HT1080 (cell line): Measurements from ENCODE around the gene ATG3. TPM values are rescaled to one million over a fixed set of nuclear protein-coding genes. Genes with fewer than 3 reads are reported as not detected.
"Not testable (repeated sequence)": the region's sequence is repeated elsewhere in the genome, so short reads cannot be mapped to it uniquely, and the experiment has no call there.

Source experiments
- DNase-seq: peaks from one replicate; pipeline ENCODE4 v3.0.0-alpha.2; 2015; ENCODE audit warnings: low read depth
- total RNA-seq: library from RNA; depleted of rRNA; stranded (reverse); fragments of >200 nt; shearing (Covaris generic); gene quantifications from 2 replicates; pipeline ENCODE4 v1.2.3, GENCODE V29; 2014; rRNA removed

Gene ATG3
- total RNA-seq, 1 experiment from 2014 or later: 159 TPM

DNA sequence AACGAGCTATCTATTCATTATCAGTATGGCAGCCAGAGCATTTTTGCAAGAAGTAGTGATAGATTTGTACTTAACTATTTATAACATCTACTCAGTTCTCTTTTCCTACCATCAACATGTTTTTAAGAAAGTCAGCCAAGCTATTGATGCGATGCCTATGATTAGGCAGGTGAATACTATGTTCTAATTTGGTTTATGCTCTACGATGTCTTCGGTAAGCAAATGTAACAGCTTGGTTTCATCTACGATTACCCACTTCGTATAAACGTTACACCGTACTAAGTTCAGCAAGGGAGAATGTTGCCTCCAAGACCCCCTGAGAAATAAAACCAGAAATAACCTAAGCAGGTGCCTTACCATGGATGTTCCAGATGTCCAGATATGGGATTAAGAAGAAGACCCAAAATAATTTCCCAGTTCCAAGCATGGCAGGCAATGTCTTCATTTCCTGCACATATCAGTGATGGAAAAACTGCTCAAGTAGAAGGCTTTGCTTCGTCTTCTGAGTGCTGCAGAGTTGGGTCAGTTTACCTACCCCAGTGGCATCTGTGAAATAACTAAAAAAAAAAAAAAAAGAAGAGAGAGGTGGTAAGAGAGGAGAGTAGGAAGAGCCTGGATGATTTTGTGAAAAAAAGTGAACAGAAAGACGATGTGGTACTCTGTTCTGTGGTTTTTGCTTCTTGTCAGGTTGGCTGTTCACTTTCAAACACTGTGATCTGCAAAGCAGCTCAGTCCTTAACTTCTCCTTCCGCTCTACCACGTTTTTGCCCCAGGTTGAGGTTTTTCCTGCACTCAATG, 62.6 kb downstream of the ATG3 start, which contains the start of gene BTLA:
Gene BTLA, minus strand, starts transcription at position 559 of the 798 bp plus-strand sequence. Its CDS starts 114 bp downstream, at position 445.
- DNase-seq: no peak

DNA sequence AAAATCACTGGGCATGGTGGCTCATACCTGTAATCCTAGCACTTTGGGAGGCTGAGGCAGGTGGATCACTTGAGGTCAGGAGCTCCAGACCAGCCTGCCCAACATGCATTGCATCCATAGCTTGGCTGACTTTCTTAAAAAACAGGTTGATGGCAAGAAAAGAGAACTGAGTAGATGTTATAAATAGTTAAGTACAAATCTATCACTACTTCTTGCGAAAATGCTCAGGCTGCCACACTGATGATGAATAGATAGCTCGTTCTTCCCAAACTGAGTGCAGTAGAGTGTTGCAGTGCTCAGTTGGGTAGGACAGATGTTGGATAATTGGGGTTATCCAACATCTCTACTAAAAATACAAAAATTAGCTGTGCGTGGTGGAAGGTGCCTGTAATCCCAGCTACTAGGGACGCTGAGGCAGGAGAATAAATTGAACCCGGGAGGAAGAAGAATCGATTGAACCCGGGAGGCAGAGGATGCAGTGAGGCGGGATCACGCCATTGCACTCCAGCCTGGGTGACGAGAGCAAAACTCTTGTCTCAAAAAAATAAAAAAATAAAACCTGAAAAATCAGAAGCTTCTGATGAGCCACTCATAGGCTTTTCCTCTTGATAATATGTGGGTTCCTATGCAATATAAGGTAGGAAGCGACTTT, 63.7 kb downstream of the ATG3 start:
- DNase-seq: no peak

DNA sequence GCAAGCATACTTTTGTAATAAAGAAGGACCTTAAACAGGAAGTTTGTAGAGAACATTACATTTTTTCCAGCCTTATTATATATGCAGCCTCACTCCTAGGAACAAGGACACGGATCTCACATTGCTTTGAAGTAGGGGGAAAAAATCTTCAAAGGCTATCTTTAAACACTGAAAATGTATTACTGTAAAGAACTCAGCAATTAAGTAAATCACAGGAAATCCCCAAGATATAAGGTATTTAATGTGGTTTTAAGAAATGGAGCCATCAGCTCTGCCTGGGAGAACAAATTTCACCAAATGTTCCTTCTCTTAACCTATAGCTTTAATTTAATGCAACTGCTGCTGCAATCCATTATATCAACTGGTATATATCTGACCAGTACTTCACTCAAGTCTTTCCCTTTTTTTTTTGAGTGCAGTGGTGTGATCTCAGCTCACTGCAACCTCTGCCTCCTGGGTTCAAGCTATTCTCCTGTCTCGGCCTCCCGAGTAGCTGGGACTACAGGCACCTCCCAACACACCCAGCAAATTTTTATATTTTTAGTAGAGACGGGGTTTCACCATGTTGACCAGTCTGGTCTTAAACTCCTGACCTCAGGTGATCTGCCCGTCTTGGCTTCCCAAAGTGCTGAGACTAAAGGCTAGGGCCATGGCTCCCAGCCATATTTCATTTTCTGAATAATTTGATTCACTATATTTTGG, 65.2 kb downstream of the ATG3 start:
- no peak for DNase-seq

DNA sequence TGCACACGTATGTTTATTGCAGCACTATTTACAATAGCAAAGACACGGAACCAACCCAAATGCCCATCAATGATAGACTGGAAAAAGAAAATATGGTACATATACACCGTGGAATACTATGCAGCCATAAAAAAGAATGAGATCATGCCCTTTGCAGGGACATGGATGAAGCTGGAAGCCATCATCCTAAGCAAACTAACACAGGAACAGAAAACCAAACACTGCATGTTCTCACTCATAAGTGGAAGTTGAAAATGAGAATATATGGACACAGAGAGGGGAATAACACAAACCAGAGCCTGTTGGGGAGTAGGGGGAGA, 67.4 kb downstream of the ATG3 start:
- DNase-seq: not testable (repeated sequence)

DNA sequence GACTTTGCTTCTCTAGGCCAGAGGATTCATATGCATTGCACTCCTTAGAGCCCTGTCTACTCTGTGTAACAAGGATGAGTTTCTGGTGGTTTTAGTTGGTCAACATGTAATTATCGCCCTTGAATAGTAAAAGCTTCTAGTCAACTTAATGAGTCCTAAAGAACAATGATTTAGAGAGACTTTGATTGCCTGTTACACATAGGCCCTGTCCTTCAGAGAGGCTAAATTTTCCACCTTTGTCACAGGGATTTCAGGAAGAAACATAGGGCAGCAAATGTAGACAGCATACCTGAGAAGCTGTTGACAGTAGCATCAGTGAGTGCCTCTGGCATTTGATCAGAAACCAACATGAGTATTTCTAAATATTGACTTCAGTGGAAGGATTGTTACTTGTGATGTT, 69.6 kb downstream of the ATG3 start:
- no peak for DNase-seq

DNA sequence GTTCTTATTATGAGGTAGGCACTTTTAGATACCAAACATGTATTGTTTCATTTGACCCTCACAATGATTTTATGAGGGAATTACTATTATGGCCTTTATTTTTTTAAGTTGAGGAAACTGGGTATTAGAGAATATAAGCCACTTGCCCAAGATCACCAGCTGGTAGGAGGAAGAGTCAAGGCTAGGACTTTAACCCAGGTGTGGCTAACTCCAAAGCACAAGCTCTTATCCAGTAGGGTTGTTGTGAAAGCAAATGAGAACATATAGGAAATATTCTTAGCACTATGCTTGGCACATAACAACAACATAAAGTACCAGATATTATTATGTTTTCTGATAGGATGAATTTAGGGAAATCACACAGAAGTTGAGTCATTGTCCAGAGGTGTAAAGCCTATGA, 70.4 kb downstream of the ATG3 start:
- DNase-seq: no peak

DNA sequence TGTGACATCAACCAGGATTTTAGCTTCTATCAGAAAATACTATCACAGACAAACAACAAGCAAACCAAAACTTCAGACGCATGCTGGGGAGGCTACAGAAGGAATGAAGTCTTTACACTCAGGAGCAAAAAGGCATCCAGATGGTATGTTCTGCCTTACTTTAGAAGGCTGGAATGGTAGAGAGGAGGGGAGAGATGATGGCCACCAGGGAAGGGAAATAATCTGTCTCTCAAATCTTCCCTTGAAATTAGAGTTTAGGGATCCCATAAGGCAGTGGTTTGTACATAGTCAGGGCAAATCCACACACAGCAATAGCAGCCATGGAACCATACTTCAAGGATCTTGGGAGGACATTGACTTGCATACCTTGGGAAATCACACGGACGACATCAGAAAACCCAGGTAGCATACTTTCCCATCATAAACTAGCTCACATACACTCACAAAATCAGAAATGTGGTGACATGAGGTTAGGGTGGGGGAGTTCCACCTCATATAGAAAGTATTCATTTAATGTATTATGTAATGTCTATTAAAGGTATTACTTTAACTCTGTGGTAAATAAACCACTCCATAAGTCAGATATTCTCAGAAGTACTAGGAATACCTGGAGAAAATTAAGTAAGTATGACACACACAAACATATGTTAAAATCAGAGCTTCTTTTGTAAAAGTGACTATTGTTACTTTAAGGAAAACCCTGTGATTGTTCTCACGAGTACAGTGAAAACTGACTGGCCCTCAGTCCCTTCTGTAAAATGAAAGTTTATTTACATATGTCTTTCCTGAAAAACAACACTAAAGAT, 71.9 kb downstream of the ATG3 start:
- no peak for DNase-seq

DNA sequence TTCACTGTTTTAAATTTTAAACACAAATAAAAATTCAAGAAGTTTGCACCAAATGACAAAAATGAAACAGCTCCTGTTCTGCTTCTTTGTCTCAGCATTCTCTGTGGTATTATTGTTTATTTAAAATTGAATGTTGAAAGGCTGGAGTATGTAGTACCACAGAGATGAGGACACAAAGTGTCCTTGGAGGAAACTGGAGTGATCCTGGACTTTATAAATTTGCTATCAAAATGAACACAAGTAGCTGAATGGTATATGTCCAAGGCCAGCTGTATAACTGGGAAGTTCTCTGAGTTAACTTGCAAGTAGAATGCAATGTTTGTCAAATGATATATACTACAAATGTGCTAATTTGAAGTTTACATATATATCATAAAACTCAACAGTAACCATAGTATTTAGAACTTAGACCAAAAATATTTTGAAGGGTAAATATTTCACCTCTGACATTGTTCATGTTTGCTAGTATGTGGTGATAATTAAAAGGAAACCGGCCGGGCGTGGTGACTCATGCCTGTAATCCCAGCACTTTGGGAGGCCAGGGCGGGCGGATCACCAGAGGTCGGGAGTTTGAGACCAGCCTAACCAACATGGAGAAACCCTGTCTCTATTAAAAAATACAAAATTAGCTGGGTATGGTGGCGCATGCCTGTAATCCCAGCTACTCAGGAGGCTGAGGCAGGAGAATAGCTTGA, 74.8 kb downstream of the ATG3 start:
- DNase-seq: peak; percentile 23

DNA sequence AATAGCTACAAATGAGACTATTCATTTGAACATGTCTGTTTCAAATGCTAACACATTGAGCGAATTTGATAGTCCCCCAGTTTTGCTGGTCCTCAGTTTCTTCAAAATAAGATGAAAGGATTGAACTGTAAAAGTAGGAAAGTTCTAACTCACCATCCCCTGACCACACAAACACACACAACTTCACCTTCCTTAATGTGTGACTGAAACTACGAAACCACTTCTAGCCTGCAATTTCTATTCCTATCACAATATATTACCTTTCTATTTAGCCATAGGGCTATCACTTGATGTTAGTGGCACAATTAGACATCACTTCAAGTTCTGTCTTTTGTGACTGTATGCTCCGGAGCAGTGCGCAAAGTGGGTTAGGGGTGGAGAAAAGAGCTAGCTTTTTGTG, 77.4 kb downstream of the ATG3 start:
- no peak for DNase-seq

DNA sequence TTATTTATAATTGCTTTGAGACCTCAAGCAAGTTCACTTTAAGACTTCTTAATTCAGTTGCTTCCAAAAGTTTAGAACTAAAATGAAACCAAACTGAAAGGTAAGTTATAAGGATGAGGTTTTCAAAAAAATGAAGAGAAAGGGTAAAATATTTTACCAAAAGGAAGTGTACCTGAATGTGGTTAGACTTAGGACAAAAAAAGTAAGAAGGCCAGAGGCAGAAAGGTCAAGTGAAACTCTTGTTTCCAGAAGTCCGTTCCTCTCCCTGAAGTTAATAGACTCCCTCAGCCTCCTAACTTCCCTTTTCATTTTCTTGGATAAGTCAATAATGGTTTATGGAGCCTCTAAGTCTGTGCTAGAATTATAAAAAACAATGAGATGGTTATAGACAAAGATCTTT, 79.1 kb downstream of the ATG3 start:
- DNase-seq: no peak

Other genes with a start within 250 kb of the ATG3 start
- gene CD200, start 228.8 kb downstream of the ATG3 start, total RNA-seq: not detected in 2 replicates
- not detected in 2 replicates for gene BTLA, start 62.5 kb downstream of the ATG3 start, total RNA-seq
- 27.5 and 44.2 TPM in 2 replicates for gene SLC35A5, start 83 bp upstream of the ATG3 start, total RNA-seq
- gene CCDC80, start 79.2 kb upstream of the ATG3 start, total RNA-seq: 50.9 and 52.2 TPM in 2 replicates